HepG2 (cell line): ENCODE measurements around the gene KNCN. TPM values are rescaled to one million over a fixed set of nuclear protein-coding genes. Genes with fewer than 3 reads are reported as not detected.

Source experiments
- ATAC-seq: fragments of 200-7000 bp; cut with Tn5 transposase; 3 replicates; pipeline ENCODE4 v1.9.1; 2020; ENCODE audit warnings: mild to moderate bottlenecking, moderate library complexity
- BruUV-seq: library from RNA; stranded (reverse); fragments of 400-500 nt; replicated peaks from 2 replicates; lab custom pipeline; 2021; lab: Mats Ljungman, UMichigan
- CTCF ChIA-PET: fragments of 300-600 bp; formaldehyde crosslinking; extraction: SDS; loops from one replicate; lab custom pipeline; 2021; ENCODE audit warnings: low total read pairs, inconsistent platforms, low intra/inter-chr PET ratio; lab: Yijun Ruan, JAX
- POLR2A ChIA-PET: fragments of 350-600 bp; sonication (Branson Sonifier 250); formaldehyde crosslinking; loops from one replicate; lab custom pipeline; 2020; ENCODE audit warnings: antibody characterized with exemption, inconsistent platforms; lab: Yijun Ruan, JAX
- DNase-seq: peaks from one replicate; pipeline ENCODE4 v3.0.0-alpha.2; 2015; ENCODE audit warnings: low spot score
- FAIRE-seq: peaks from 3 replicates; lab custom pipeline; 2011; peaks lifted over from hg19 to GRCh38; lab: Jason Lieb, UNC
- H2AFZ ChIP-seq: one replicate; pipeline ENCODE4 v1.6.1; 2011; ENCODE audit warnings: low read length, inconsistent platforms
- H3K27ac ChIP-seq: fragments of 300-600 bp; 3 replicates; pipeline ENCODE4 v1.8.0; 2011; ENCODE audit warnings: mixed run types, mild to moderate bottlenecking, mixed read lengths, low read length, inconsistent platforms; ENCODE audit not compliant: insufficient read depth; ENCODE audit errors: extremely low read length
- H3K27me3 ChIP-seq, 2 experiments: fragments of 200-600 bp in 1 of 2; 2 replicates in 1 of 2; 3 replicates in 1 of 2; pipeline versions ENCODE4 v1.6.0 to v1.8.0; 2011; ENCODE audit warnings: low read length in 2 of 2, mild to moderate bottlenecking in 2 of 2, moderate library complexity in 2 of 2, inconsistent platforms in 1 of 2; ENCODE audit not compliant: insufficient read depth in 2 of 2, control insufficient read depth in 1 of 2
- H3K36me3 ChIP-seq, 2 experiments: fragments of 200-600 bp in 1 of 2; replicated peaks in 1 of 2; 2 replicates in 1 of 2; 3 replicates in 1 of 2; pipeline versions ENCODE4 v1.5.1 to v1.8.0; 2011; ENCODE audit warnings: low read length in 2 of 2, inconsistent platforms in 1 of 2; ENCODE audit not compliant: insufficient read depth in 2 of 2, control insufficient read depth in 1 of 2
- H3K4me1 ChIP-seq: 2 replicates; pipeline ENCODE4 v1.5.1; 2012; ENCODE audit warnings: low read length, inconsistent platforms; ENCODE audit not compliant: insufficient read depth
- H3K4me2 ChIP-seq: 2 replicates; pipeline ENCODE4 v1.6.0; 2011; ENCODE audit warnings: low read depth, low read length, inconsistent platforms
- H3K4me3 ChIP-seq, 3 experiments: fragments of 200-600 bp in 1 of 3; sonication (generic), shearing (Covaris generic) in 1 of 3; replicated peaks in 1 of 3; 2 replicates each; pipeline ENCODE4 v1.5.1; 2011 to 2016; ENCODE audit warnings: low read length in 3 of 3, inconsistent platforms in 2 of 3, low read depth in 2 of 3, mild to moderate bottlenecking in 2 of 3, control low read depth in 1 of 3, mixed read lengths in 1 of 3; ENCODE audit not compliant: insufficient read depth in 1 of 3
- H3K79me2 ChIP-seq: one replicate; pipeline ENCODE4 v1.6.1; 2011; ENCODE audit warnings: low read length, inconsistent platforms; ENCODE audit not compliant: insufficient read depth
- H3K9ac ChIP-seq: 2 replicates; pipeline ENCODE4 v1.6.0; 2011; ENCODE audit warnings: mild to moderate bottlenecking, low read depth, low read length, inconsistent platforms; ENCODE audit not compliant: insufficient read depth
- H3K9me3 ChIP-seq: 2 replicates; pipeline ENCODE4 v1.5.1; 2012; ENCODE audit warnings: mild to moderate bottlenecking, low read length
- H4K20me1 ChIP-seq: 2 replicates; pipeline ENCODE4 v1.6.0; 2011; ENCODE audit warnings: inconsistent platforms, mild to moderate bottlenecking, low read length, moderate library complexity; ENCODE audit not compliant: insufficient read depth
- KLF16 ChIP-seq, 2 experiments: sonication (generic) in 1 of 2; formaldehyde crosslinking in 1 of 2; IDR thresholded peaks; 2 replicates each; pipeline versions ENCODE4 v1.6.1 to v1.8.0; 2016 to 2023; ENCODE audit warnings: missing genetic modification reagents in 2 of 2, missing compliant biosample characterization in 1 of 2
- MAZ ChIP-seq, 2 experiments: sonication (generic) in 1 of 2; formaldehyde crosslinking in 1 of 2; IDR thresholded peaks; 2 replicates each; pipeline versions ENCODE4 v1.5.0 to v1.6.1; 2012 to 2020; ENCODE audit warnings: low read depth in 2 of 2, mild to moderate bottlenecking in 2 of 2, borderline replicate concordance in 1 of 2, improper control_type of control experiment in 1 of 2, low read length in 1 of 2, missing genetic modification reagents in 1 of 2, moderate library complexity in 1 of 2
- MXI1 ChIP-seq: IDR thresholded peaks from 3 replicates; pipeline ENCODE4 v1.6.1; 2012; ENCODE audit warnings: low read depth, low read length, inconsistent platforms, borderline replicate concordance
- ZNF563 ChIP-seq: sonication (generic); formaldehyde crosslinking; IDR thresholded peaks from 2 replicates; pipeline ENCODE4 v1.8.0; 2022; ENCODE audit warnings: mild to moderate bottlenecking, moderate library complexity, missing genetic modification reagents
- ZNF607 ChIP-seq: sonication (generic); formaldehyde crosslinking; IDR thresholded peaks from 2 replicates; pipeline ENCODE4 v1.5.1; 2020; ENCODE audit warnings: missing genetic modification reagents, mild to moderate bottlenecking, borderline replicate concordance
- ZNF761 ChIP-seq: sonication (generic); formaldehyde crosslinking; conservative IDR thresholded peaks from 2 replicates; pipeline ENCODE4 v1.4.0; 2020; ENCODE audit warnings: mild to moderate bottlenecking, missing genetic modification reagents
- WGBS: methylation state at CpG from one replicate; pipeline ENCODE4 v1.1.6; 2017; ENCODE audit warnings: low lambda C conversion rate; 5-methylcytosine and 5-hydroxymethylcytosine counted together
- in situ Hi-C: cut with HindIII; loops from 2 replicates; pipeline ENCODE4 v1.10.0; 2017; ENCODE audit warnings: low pct_unique_long_range_greater_than_20kb; ENCODE audit not compliant: extremely low pct_ligation_motif_present
- intact Hi-C: fragments of 100-400 bp; cut with micrococcal nuclease; formaldehyde crosslinking; loops from one replicate; pipeline ENCODE4 v1.10.0; 2022; ENCODE audit not compliant: unreplicated experiment
- polyA plus RNA-seq, 8 experiments: library from polyadenylated mRNA; depleted of rRNA in 3 of 8; stranded (reverse) in 7 of 8; unstranded in 1 of 8; fragments of >200 nt; fragmentation: Illumina TruSeq in 4 of 8; extraction: Trizol in 4 of 8; gene quantifications; 2 replicates each; pipeline versions ENCODE4 v1.2.1 to v1.2.3, GENCODE V29; 2011 to 2016; ENCODE audit warnings: low read depth in 4 of 8, missing spikeins in 1 of 8, mixed read lengths in 1 of 8; ENCODE audit not compliant: insufficient read depth in 1 of 8
- total RNA-seq, 5 experiments: library from RNA; depleted of rRNA; stranded (reverse); fragments of >200 nt; fragmentation: Illumina TruSeq; extraction: Trizol; gene quantifications; 2 replicates each; pipeline ENCODE4 v1.2.3, GENCODE V29; 2016; ENCODE audit warnings: low read depth in 1 of 5
- TF ChIP-seq, protein P1 (sequence below), 2 experiments: sonication (generic) in 1 of 2; formaldehyde crosslinking in 1 of 2; IDR thresholded peaks; 2 replicates each; pipeline versions ENCODE4 v1.5.1 to v1.6.1; 2011 to 2020; ENCODE audit warnings: borderline replicate concordance in 1 of 2, low read depth in 1 of 2, low read length in 1 of 2, mild to moderate bottlenecking in 1 of 2, missing genetic modification reagents in 1 of 2, moderate library complexity in 1 of 2
- TF ChIP-seq, protein P2 (sequence below): sonication (generic); formaldehyde crosslinking; IDR thresholded peaks from one replicate; pipeline ENCODE4 v1.5.1; 2020; ENCODE audit warnings: mild to moderate bottlenecking, missing genetic modification reagents; ENCODE audit errors: not compliant biosample characterization

Gene KNCN
- total and polyA plus RNA-seq, 2 of the 13 experiments (the other 11 are each of a cell fraction or from before 2014, with no cell fraction given) = not detected

GRCh38 chr1:46581681-46582455 is 30.4 kb upstream of the KNCN start (continued):
- TF ChIP-seq, protein P1, sequence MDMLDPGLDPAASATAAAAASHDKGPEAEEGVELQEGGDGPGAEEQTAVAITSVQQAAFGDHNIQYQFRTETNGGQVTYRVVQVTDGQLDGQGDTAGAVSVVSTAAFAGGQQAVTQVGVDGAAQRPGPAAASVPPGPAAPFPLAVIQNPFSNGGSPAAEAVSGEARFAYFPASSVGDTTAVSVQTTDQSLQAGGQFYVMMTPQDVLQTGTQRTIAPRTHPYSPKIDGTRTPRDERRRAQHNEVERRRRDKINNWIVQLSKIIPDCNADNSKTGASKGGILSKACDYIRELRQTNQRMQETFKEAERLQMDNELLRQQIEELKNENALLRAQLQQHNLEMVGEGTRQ (IDR thresholded peaks at IDR 0.05; ENCODE audit: low read depth, low read length) = no peak
- TF ChIP-seq, protein P1 (CRISPR knock-in tag; IDR thresholded peaks at IDR 0.05; ENCODE audit: borderline replicate concordance) = no peak
- TF ChIP-seq ZNF761 (CRISPR knock-in tag) (no peak), ZNF563 (CRISPR knock-in tag) (no peak), MXI1 (no peak), KLF16 (CRISPR knock-in tag; IDR thresholded peaks at IDR 0.05) (no peak)

GRCh38 chr1:46580140-46580903 is 28.9 kb upstream of the KNCN start:
- H3K36me3 ChIP-seq = peaks cover 21 to 53% of the 10 kb centered on the region in 2 experiments; a peak in 4 of 5 replicates
- H3K27me3 ChIP-seq = no peaks in the 10 kb centered on the region
- peak; percentile 5 for DNase-seq
- no peak overlapping the region for H3K4me3 ChIP-seq
- no peaks in the 10 kb centered on the region for H3K9me3 ChIP-seq
- H2AFZ ChIP-seq = no peak overlapping the region
- BruUV-seq = no TSS peak
- no peak for FAIRE-seq
- 87% methylated on average over 6 of the region's 6 CpGs for WGBS
- in situ Hi-C loops (no loop called here), intact Hi-C loops (no loop called here)
- ATAC-seq = no peak
- H3K4me2 ChIP-seq = no peak overlapping the region
- POLR2A ChIA-PET = no interaction called here
- no peak overlapping the region for H3K9ac ChIP-seq
- H3K4me1 ChIP-seq = peaks cover 6% of the 10 kb centered on the region
- CTCF ChIA-PET = no interaction called here
- no peaks in the 10 kb centered on the region for H3K79me2 ChIP-seq
- no peaks in the 10 kb centered on the region for H4K20me1 ChIP-seq
- no peak overlapping the region for H3K27ac ChIP-seq
- TF ChIP-seq, protein P2, sequence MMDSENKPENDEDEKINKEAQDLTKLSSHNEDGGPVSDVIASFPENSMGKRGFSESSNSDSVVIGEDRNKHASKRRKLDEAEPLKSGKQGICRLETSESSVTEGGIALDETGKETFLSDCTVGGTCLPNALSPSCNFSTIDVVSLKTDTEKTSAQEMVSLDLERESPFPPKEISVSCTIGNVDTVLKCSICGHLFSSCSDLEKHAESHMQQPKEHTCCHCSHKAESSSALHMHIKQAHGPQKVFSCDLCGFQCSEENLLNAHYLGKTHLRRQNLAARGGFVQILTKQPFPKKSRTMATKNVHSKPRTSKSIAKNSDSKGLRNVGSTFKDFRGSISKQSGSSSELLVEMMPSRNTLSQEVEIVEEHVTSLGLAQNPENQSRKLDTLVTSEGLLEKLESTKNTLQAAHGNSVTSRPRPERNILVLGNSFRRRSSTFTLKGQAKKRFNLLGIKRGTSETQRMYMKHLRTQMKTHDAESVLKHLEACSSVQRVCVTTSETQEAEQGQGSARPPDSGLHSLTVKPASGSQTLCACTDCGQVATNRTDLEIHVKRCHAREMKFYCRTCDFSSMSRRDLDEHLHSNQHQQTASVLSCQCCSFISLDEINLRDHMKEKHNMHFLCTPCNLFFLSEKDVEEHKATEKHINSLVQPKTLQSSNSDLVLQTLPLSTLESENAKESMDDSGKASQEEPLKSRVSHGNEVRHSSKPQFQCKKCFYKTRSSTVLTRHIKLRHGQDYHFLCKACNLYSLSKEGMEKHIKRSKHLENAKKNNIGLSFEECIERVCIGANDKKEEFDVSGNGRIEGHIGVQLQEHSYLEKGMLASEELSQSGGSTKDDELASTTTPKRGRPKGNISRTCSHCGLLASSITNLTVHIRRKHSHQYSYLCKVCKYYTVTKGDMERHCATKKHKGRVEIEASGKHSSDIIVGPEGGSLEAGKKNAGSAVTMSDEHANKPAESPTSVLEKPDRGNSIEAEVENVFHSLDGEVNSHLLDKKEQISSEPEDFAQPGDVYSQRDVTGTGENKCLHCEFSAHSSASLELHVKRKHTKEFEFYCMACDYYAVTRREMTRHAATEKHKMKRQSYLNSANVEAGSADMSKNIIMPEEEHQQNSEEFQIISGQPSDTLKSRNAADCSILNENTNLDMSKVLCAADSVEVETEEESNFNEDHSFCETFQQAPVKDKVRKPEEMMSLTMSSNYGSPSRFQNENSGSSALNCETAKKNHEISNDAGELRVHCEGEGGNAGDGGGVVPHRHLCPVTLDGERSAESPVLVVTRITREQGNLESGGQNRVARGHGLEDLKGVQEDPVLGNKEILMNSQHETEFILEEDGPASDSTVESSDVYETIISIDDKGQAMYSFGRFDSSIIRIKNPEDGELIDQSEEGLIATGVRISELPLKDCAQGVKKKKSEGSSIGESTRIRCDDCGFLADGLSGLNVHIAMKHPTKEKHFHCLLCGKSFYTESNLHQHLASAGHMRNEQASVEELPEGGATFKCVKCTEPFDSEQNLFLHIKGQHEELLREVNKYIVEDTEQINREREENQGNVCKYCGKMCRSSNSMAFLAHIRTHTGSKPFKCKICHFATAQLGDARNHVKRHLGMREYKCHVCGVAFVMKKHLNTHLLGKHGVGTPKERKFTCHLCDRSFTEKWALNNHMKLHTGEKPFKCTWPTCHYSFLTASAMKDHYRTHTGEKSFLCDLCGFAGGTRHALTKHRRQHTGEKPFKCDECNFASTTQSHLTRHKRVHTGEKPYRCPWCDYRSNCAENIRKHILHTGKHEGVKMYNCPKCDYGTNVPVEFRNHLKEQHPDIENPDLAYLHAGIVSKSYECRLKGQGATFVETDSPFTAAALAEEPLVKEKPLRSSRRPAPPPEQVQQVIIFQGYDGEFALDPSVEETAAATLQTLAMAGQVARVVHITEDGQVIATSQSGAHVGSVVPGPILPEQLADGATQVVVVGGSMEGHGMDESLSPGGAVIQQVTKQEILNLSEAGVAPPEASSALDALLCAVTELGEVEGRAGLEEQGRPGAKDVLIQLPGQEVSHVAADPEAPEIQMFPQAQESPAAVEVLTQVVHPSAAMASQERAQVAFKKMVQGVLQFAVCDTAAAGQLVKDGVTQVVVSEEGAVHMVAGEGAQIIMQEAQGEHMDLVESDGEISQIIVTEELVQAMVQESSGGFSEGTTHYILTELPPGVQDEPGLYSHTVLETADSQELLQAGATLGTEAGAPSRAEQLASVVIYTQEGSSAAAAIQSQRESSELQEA (CRISPR knock-in tag) = no peak
- TF ChIP-seq MAZ (IDR thresholded peaks at IDR 0.05; ENCODE audit: borderline replicate concordance, low read depth, low read length) (no peak), MAZ (CRISPR knock-in tag; IDR thresholded peaks at IDR 0.05; ENCODE audit: low read depth) (no peak), ZNF607 (CRISPR knock-in tag) (no peak)
